Trophoblast cell (in vitro differentiated cells and primary cell): ENCODE results near the gene TTC28.

Source experiments
- DNase-seq, 2 donors: peaks; one replicate each; pipeline ENCODE4 v3.0.0-alpha.2; 2016
- H2AFZ ChIP-seq: 2 replicates; pipeline ENCODE4 v1.6.1; 2013; ENCODE audit warnings: low read length, moderate library complexity, mild to moderate bottlenecking; ENCODE audit not compliant: insufficient read depth, poor library complexity
- H2AK5ac ChIP-seq: 2 replicates; pipeline ENCODE4 v1.6.1; 2013; ENCODE audit warnings: mild to moderate bottlenecking, low read length
- H2BK120ac ChIP-seq: 2 replicates; pipeline ENCODE4 v1.6.1; 2013; ENCODE audit warnings: low read length, mild to moderate bottlenecking, moderate library complexity; ENCODE audit not compliant: insufficient read depth, poor library complexity
- H2BK12ac ChIP-seq: 2 replicates; pipeline ENCODE4 v1.6.1; 2013; ENCODE audit warnings: mild to moderate bottlenecking, low read length, moderate library complexity
- H2BK5ac ChIP-seq: 2 replicates; pipeline ENCODE4 v1.6.1; 2013; ENCODE audit warnings: low read length, low read depth, moderate library complexity, mild to moderate bottlenecking; ENCODE audit not compliant: poor library complexity
- H3K14ac ChIP-seq: 2 replicates; pipeline ENCODE4 v1.6.1; 2013; ENCODE audit warnings: mild to moderate bottlenecking, low read length
- H3K18ac ChIP-seq: 2 replicates; pipeline ENCODE4 v1.6.1; 2013; ENCODE audit warnings: mild to moderate bottlenecking, low read length
- H3K23ac ChIP-seq: 2 replicates; pipeline ENCODE4 v1.6.1; 2013; ENCODE audit warnings: low read length
- H3K27ac ChIP-seq: 2 replicates; pipeline ENCODE4 v1.5.1; 2013; ENCODE audit warnings: low read depth, mild to moderate bottlenecking, inconsistent platforms, low read length, moderate library complexity
- H3K27me3 ChIP-seq: 2 replicates; pipeline ENCODE4 v1.6.1; 2013; ENCODE audit warnings: inconsistent platforms, mild to moderate bottlenecking, low read length, moderate library complexity; ENCODE audit not compliant: insufficient read depth
- H3K36me3 ChIP-seq, 2 experiments: 1 replicate in 1 of 2; 2 replicates in 1 of 2; pipeline ENCODE4 v1.6.1; 2013; ENCODE audit warnings: low read length in 2 of 2, mild to moderate bottlenecking in 2 of 2, moderate library complexity in 1 of 2; ENCODE audit not compliant: insufficient read depth in 2 of 2, control insufficient read depth in 1 of 2
- H3K4ac ChIP-seq: 2 replicates; pipeline ENCODE4 v1.6.1; 2013; ENCODE audit warnings: low read depth, mild to moderate bottlenecking, low read length, moderate library complexity
- H3K4me1 ChIP-seq, 2 experiments: 1 replicate in 1 of 2; 2 replicates in 1 of 2; pipeline ENCODE4 v1.6.1; 2013; ENCODE audit warnings: low read length in 2 of 2, mild to moderate bottlenecking in 2 of 2, moderate library complexity in 1 of 2; ENCODE audit not compliant: insufficient read depth in 2 of 2, control insufficient read depth in 1 of 2
- H3K4me2 ChIP-seq: 2 replicates; pipeline ENCODE4 v1.6.1; 2013; ENCODE audit warnings: inconsistent platforms, mild to moderate bottlenecking, low read length, moderate library complexity
- H3K4me3 ChIP-seq: 2 replicates; pipeline ENCODE4 v1.5.1; 2013; ENCODE audit warnings: mild to moderate bottlenecking, low read depth, low read length, inconsistent platforms
- H3K79me1 ChIP-seq: one replicate; pipeline ENCODE4 v1.6.1; 2013; ENCODE audit warnings: low read length
- H3K79me2 ChIP-seq: 2 replicates; pipeline ENCODE4 v1.6.1; 2013; ENCODE audit warnings: low read length, mild to moderate bottlenecking; ENCODE audit not compliant: control insufficient read depth, insufficient read depth, poor library complexity
- H3K9ac ChIP-seq: 2 replicates; pipeline ENCODE4 v1.6.1; 2013; ENCODE audit warnings: mild to moderate bottlenecking, low read length
- H3K9me3 ChIP-seq: 2 replicates; pipeline ENCODE4 v1.6.1; 2013; ENCODE audit warnings: low read depth, mild to moderate bottlenecking, control low read depth, inconsistent platforms, low read length; ENCODE audit not compliant: insufficient read depth
- H4K12ac ChIP-seq: 2 replicates; pipeline ENCODE4 v1.6.1; 2013; ENCODE audit warnings: low read depth, mild to moderate bottlenecking, low read length, moderate library complexity
- H4K8ac ChIP-seq: 2 replicates; pipeline ENCODE4 v1.6.1; 2013; ENCODE audit warnings: low read depth, mild to moderate bottlenecking, low read length, moderate library complexity
- H4K91ac ChIP-seq: one replicate; pipeline ENCODE4 v1.6.1; 2013; ENCODE audit warnings: low read depth, mild to moderate bottlenecking, low read length, moderate library complexity
- WGBS: extraction: QIAGEN DNeasy Blood & Tissue Kit; methylation state at CpG from one replicate; pipeline ENCODE4 v1.1.7; 2013; ENCODE audit warnings: missing lambda C conversion rate; ENCODE audit not compliant: insufficient read length, insufficient coverage; ENCODE audit errors: extremely low coverage; 5-methylcytosine and 5-hydroxymethylcytosine counted together

The TTC28 gene

DNA sequence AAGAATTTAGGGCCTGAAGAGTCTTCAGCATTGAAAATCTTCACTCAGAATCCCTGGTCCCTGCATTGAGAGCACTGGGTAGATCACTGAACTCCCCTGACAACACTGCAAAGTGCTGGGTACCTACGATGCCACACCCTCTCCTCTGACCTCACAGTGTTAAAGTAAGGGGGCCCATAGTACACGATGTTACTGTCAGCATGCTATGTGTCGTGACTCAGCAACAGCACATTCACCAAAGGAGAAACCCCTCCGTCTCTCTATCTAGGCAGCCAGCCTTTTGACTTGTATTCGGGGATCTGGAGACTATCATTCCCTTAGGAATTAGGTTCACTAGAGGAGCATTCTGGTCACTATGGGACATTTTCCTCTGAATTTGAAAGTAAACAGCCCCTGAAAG lies 693.2 kb downstream of the TTC28 start:
- no peak for DNase-seq
- H3K4me1 ChIP-seq, result peaks cover 10 to 17% of the 10 kb centered on the region in 2 experiments
- H3K4me3 ChIP-seq, result no peak overlapping the region
- WGBS, result no CpG with 5 or more reads among the region's 5 CpGs
- H2AK5ac ChIP-seq, result no peak overlapping the region
- H3K18ac ChIP-seq, result no peak overlapping the region
- no peak overlapping the region for H4K12ac ChIP-seq
- peaks cover 14 to 15% of the 10 kb centered on the region in 2 experiments for H3K36me3 ChIP-seq
- no peak overlapping the region for H3K27ac ChIP-seq
- H3K9me3 ChIP-seq, result no peaks in the 10 kb centered on the region
- H3K27me3 ChIP-seq, result no peaks in the 10 kb centered on the region
- H3K4ac ChIP-seq, result no peak overlapping the region
- H2BK120ac ChIP-seq, result no peak overlapping the region
- H4K8ac ChIP-seq, result no peak overlapping the region
- H2BK5ac ChIP-seq, result no peak overlapping the region
- H3K79me1 ChIP-seq, result peaks cover 5% of the 10 kb centered on the region
- no peak overlapping the region for H3K23ac ChIP-seq
- no peak overlapping the region for H3K14ac ChIP-seq
- no peak overlapping the region for H3K9ac ChIP-seq
- no peak overlapping the region for H2BK12ac ChIP-seq
- H2AFZ ChIP-seq, result no peak overlapping the region
- no peak overlapping the region for H4K91ac ChIP-seq
- no peak overlapping the region for H3K4me2 ChIP-seq
- no peaks in the 10 kb centered on the region for H3K79me2 ChIP-seq

DNA sequence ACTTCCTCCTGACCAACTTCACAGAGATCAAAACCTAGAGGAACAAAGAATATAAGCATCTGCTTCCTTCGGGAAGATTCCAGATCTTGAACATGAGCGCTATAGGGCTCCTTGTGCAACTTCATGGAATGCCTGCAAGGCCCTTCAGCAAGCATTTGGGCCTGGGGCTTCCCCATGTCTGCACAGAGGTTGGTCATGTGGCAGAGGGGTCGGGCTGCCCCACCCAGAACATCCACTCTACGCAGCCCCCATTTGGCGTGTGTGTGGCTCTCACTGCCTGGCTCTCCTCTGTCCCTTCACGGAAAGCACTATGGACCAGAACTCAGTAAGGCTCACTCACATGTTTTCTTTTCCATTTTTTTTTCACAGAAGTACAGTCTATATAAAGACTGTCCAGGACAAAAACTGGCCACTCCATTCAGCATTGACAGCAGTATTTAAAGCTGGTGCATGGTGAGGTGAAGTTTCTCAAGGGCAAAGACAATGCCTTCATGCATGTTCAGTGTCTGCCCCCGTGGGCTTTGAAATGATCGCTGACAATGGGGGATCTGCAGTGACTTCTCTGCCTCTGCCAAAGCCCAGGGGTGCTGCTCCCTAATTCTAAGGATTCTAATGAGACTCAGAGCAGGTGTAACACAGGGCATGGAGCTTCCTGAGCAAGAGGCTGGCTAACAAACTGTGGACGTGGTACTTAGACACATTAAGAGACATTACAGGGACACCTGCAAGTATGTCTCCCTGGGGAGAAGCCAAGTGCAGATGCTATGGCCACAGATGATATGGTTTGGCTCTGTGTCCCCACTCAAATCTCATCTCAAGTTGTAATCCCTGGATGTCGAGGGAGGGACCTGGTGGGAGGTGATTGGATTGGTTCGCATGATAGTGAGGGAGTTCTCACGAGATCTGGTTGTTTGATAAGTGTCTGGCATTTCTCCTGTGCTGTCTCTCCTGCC lies 694.0 kb downstream of the TTC28 start:
- no peaks in the 10 kb centered on the region for H3K79me2 ChIP-seq
- H3K27ac ChIP-seq, result no peak overlapping the region
- H2AK5ac ChIP-seq, result no peak overlapping the region
- no peak overlapping the region for H3K4ac ChIP-seq
- no peak overlapping the region for H3K23ac ChIP-seq
- no peak overlapping the region for H4K12ac ChIP-seq
- no peak overlapping the region for H2BK5ac ChIP-seq
- peaks cover 5% of the 10 kb centered on the region for H3K79me1 ChIP-seq
- WGBS, result no CpG with 5 or more reads among the region's 12 CpGs
- H3K36me3 ChIP-seq, result peaks cover 14 to 15% of the 10 kb centered on the region in 2 experiments
- no peak overlapping the region for H3K14ac ChIP-seq
- no peaks in the 10 kb centered on the region for H3K9me3 ChIP-seq
- H3K4me2 ChIP-seq, result no peak overlapping the region
- H4K91ac ChIP-seq, result no peak overlapping the region
- no peak overlapping the region for H2AFZ ChIP-seq
- no peak overlapping the region for H2BK12ac ChIP-seq
- H2BK120ac ChIP-seq, result no peak overlapping the region
- no peak overlapping the region for H3K9ac ChIP-seq
- no peak overlapping the region for H3K4me3 ChIP-seq
- no peak overlapping the region for H3K18ac ChIP-seq
- H4K8ac ChIP-seq, result no peak overlapping the region
- no peaks in the 10 kb centered on the region for H3K27me3 ChIP-seq
- H3K4me1 ChIP-seq, result peaks cover 13 to 15% of the 10 kb centered on the region in 2 experiments
- DNase-seq, result no peak

DNA sequence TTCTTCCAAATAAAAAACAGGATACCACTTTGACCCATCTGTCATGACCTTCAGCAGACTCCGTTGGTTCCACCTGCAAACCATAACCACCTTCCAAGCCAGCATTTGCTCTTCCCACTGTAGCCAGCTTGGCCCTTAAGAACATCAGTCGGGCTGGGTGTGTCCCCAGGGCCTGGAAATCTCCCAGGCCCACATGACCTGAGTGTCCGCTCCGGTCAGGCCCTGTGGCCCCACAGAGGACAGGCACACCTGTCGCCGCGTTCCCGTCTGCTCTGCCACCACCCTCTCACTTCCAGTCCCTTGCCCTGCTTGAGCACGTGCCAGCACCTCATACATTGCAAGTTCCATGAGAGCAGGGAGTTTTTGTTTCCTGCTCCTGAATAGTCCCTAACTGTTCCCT lies 694.9 kb downstream of the TTC28 start:
- Histone ChIP-seq H3K79me1 (peaks cover 5% of the 10 kb centered on the region), H2AFZ (no peak overlapping the region), H3K4me3 (no peak overlapping the region), H3K14ac (no peak overlapping the region), H3K27me3 (no peaks in the 10 kb centered on the region), H4K12ac (no peak overlapping the region), H3K18ac (no peak overlapping the region), H2BK12ac (no peak overlapping the region), H3K27ac (no peak overlapping the region), H2BK5ac (no peak overlapping the region), H3K4me2 (no peak overlapping the region), H2BK120ac (no peak overlapping the region), H3K79me2 (no peaks in the 10 kb centered on the region), H4K91ac (no peak overlapping the region), H3K4ac (no peak overlapping the region), H3K36me3 (peaks cover 13 to 15% of the 10 kb centered on the region in 2 experiments), H2AK5ac (no peak overlapping the region), H3K9me3 (no peaks in the 10 kb centered on the region), H3K23ac (no peak overlapping the region), H3K4me1 (peaks cover 13 to 15% of the 10 kb centered on the region in 2 experiments), H3K9ac (no peak overlapping the region), H4K8ac (no peak overlapping the region)
- DNase-seq, result no peak
- WGBS, result no CpG with 5 or more reads among the region's 9 CpGs

DNA sequence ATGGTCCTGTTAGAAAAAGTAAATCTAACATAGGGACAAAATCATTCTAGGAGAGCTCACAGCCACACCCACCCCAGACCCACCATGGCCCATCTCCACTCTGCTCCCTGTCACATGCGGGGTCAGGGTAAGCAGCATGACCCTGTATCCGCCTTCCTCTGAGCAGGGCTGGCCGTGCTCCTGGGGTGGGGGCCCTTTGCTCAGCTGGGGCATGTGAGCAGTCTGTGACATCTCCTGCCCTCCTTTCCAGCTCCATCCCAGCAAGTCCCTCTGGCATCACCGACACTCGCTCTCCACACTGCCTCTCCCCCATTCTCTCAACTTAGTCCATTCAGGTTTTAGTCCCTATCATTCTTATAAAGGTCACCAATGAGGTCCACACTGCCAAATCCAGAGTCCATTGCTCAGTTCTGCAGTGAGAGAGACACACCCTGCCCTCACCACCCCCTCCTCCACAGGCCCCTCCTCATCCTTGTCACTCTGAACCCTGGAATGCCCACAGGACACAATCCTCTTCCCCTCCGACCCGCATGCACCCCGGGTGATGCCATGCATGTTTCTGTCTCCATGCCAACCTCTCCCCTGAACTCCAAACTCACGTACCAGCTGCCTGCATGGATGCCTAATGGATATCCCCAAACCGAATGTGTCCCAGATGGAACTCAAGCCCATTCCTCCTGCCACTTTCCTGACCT lies 695.5 kb downstream of the TTC28 start:
- Histone ChIP-seq H4K12ac (no peak overlapping the region), H3K4me1 (peaks cover 13 to 15% of the 10 kb centered on the region in 2 experiments), H3K9ac (no peak overlapping the region), H3K79me2 (no peaks in the 10 kb centered on the region), H3K4ac (no peak overlapping the region), H3K9me3 (no peaks in the 10 kb centered on the region), H2AK5ac (no peak overlapping the region), H3K79me1 (peaks cover 5% of the 10 kb centered on the region), H3K27me3 (no peaks in the 10 kb centered on the region), H4K91ac (no peak overlapping the region), H2BK12ac (no peak overlapping the region), H3K36me3 (peaks cover 12 to 15% of the 10 kb centered on the region in 2 experiments), H2BK5ac (no peak overlapping the region), H3K18ac (no peak overlapping the region), H3K4me3 (peak overlapping the region; percentile 18), H3K14ac (no peak overlapping the region), H2AFZ (no peak overlapping the region), H2BK120ac (no peak overlapping the region), H4K8ac (no peak overlapping the region), H3K27ac (no peak overlapping the region), H3K23ac (no peak overlapping the region), H3K4me2 (no peak overlapping the region)
- no peak for DNase-seq
- WGBS, result no CpG with 5 or more reads among the region's 10 CpGs
